SKM-1 (cell line): ENCODE data around the gene ELF4.
A peak's percentile ranks its signal among the peaks of the same experiment; 100 is the strongest.

Experiments
- DNase-seq: peaks from one replicate; lab custom pipeline; 2025; ENCODE audit not compliant: unreplicated experiment; lab: John Stamatoyannopoulos, UW

ELF4 gene

DNA sequence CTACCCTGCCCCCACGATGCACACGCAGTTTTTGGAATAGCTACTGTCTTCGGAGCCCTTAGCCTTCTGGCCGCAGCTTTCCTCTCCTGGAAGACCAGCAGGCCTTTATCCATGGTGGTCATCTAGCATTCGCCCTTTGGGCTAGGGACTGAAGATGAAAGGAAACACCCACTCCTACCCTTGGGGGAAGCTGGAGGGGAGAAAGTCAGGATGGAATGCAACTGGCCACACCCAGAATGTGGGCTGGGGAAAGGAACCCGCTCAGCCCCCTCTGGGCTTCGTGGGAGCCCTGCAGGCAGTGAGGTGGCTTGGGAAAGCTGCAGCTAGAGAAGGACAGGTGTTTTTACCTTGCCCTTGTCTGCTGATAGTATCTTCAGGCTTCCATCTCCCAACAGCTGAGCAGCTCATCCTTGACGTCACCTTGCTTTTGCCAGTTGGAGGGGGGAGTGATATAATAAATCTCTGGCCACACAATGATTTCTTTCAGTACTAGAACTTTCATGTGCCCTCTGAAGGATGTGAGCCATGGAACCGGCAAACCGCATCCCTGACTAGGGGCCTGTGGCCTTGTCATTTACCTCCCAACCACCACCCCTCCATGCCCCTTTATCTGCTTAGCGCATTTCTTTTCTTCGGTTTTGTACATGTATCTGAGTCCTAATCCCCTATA is 59.0 kb downstream of the ELF4 start:
- no peak for DNase-seq

DNA sequence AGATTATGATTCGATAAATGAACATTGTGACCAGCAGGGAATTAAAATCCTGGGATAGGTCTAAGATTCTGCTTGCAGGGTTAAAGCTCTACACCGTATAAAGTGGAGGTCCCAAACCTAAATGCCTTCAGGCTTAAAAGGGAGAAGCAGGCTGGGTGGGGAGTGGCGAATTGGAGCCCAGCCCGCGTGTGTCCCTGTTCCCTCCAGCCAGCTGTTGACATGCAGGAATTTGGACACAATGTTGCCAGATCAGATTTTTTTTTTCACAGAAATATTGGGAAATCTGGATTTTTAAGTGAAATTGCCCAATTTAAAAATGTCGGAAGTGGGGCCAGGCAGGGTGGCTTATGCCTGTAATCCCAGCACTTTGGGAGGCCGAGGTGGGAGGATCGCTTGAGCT is 60.5 kb downstream of the ELF4 start:
- DNase-seq = no peak

DNA sequence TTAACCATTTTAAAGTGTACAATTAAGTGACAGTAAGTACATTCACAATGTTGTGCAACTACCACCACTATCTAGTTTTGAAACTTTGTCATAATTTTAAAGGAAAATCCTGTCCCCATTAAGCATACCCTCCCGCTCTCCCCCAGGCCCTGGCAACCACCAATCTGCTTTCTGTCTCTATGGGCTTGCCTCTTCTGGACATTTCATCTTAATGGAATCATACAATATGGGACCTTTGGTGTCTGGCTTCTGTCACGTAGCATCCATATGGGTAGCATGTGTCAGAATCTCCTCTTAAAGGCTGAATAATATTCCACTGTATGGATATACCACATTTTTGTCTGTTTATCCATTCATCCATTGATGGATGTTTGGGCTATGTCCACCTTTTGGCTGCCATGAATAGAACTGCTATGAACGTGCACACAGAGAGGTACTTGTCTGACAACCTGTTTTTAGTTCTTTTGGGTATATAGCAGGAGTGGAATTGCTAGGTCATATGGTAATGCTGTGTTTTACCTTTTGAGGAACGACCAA is 61.5 kb downstream of the ELF4 start:
- DNase-seq = no peak

DNA sequence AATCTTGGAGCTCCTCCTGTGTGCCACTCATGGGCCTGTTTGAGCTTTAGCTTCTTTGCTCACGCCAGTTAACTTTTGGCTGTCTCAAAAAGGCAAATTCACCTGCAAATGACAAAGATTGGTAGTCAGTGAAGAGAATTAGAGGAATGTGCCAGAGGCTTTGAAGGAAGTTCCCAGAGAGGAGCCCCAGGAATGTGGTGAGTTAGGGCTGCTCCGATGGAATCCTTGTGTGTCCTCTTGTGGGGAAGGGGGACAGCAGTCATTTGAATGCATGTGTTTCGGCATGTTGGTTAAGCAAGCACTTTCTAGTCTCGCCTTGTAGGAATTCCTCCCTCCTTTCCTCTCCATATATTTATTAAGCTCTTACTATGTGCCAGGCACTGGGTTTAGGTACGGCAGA is 62.9 kb downstream of the ELF4 start:
- no peak for DNase-seq

DNA sequence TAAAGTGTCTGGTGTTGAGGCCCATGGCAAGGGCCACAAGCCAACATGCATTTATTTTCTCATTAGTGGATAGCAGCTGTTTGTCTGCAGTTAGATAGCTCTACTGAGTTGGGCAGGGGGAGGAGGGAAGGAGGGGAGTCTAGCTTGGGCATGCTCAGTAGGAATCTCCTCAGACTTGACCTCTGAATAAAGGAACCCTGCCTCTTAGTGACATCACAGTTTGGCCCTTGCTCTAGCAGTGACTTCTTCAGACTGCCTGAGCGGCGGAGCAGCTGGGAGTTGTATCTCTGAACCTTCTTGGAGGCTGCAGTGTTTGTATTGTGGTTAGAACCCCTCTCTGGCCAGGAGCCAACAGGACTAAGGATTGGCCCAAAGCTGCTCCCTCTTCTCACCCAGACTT is 70.5 kb downstream of the ELF4 start:
- no peak for DNase-seq

DNA sequence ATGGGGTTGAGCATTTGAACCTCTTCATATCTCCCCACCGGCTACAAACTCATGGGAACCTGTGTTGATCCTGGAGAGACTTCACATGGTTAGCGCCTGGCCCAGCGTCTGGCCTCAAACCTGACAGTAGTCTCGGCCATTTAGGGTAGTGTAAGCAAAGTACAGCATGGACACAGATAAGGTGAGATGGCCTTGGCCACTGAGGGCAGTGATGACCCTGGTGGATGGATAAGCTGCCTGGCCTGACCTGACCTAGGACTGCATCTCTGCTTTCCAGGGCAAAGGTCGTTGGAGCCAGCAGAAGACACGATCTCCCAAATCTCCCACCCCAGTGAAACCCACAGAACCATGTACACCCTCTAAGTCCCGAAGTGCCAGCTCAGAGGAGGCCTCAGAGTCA is 76.1 kb downstream of the ELF4 start:
- DNase-seq = no peak

DNA sequence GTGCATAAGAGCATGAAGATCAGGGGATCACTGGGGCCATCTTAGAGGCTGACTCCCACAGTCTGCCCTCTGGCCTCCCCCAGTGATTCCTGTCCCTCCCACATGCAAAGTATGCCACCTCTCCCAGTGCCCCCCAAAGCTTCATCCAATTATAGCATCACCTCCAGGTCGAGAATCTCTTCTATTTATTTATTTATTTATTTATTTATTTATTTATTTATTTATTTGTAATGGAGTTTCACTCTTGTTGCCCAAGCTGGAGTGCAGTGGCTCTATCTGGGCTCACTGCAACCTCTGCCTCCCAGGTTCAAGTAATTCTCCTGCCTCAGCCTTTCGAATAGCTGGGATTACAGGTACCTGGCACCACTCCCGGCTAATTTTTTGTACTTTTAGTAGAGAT is 77.7 kb downstream of the ELF4 start:
- no peak for DNase-seq

DNA sequence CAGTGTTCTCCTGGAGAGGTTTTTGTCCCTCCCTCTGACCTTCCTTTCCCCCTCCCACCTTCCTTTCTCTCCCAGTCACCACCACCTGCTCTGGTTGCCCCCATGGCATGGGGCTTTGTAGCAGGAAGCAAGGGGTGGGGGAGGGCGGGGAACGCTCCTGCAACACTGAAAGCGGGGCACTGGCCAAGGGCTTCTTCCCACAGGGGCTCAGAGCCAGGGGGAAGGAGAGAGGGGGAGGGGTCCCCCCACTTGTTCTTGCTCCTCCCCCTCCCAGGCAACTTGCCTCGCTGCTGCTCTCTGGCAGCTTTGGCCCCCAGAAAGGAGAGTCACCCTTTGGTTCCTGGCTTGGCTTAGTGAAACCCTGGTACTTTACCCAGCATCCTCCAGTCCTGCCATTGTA is 79.5 kb downstream of the ELF4 start:
- DNase-seq = no peak

DNA sequence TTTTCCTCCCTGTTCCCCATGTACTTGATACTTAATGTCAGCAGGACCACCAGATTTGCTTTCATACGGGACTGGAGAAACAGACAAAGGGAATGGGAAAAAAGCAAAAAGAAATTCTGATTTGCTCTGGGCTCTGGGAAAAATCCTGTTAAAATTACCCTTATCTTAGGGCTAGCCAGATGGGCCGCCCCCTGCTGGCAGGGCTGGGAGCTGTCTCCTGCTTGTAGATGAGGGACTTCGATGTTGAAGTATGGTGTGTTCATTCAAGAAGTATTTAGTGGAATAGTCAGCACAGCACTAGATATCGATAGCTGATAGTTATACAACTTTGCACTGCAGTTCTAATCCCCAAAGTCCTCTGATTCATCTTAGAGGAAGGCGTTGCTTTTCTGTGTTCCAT is 82.1 kb downstream of the ELF4 start:
- DNase-seq = no peak

DNA sequence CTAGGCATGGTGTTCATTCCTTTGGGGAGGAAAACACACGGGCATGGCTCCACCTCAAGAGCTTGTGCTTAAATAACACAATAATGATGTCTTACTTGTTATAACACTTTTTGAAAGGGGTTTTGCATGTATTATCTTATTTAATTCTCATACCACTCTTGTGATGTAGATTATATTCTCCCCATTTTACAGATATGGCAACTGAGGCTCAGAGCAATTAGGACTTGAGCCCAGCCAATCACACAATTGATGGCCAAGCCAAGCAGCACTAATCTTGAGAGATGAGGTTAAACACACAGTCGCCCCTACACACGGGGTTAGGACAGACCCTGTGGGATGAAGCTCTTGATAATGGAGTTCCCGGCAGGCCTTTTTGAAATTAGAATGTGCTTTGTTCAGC is 82.7 kb downstream of the ELF4 start:
- DNase-seq = no peak

DNA sequence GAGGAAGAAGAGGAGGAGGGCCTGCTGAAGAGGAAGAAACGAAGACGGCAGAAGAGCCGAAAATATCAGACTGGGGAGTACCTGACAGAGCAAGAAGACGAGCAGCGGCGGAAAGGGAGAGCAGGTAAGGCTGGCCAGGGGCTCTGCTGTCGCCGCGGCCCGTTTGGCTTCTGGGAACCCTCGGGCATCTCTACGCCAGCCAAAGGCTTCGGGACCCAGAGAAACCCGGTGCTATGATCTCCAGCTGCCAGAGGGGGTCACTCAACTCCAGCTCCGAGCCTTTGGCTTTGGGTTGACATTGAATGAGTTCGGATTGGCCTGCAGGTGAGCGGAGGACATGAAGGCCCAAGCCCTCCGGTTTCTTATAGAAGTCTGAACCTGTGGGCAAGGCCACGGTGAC is 85.0 kb downstream of the ELF4 start:
- DNase-seq = no peak

DNA sequence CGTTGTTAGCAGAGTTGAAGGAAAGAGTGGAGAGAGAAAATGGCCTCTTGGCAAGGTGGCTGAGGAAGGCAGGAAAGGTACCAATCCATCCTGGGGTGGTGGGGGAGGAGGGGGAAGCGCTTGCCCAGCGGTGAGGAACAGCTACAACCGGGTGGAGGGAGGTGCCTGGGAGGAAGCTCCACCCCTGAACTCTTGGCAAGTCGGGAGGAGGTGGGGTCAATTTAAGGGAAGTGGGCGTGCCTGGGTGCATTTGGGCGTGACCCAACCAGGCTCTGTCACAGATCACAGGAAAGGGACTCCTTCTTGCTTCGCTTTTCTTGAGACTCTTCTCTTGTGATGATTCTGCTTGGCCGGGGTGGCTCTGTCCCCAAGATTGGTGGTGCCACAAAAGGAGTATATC is 86.2 kb downstream of the ELF4 start:
- DNase-seq = peak; percentile 59

DNA sequence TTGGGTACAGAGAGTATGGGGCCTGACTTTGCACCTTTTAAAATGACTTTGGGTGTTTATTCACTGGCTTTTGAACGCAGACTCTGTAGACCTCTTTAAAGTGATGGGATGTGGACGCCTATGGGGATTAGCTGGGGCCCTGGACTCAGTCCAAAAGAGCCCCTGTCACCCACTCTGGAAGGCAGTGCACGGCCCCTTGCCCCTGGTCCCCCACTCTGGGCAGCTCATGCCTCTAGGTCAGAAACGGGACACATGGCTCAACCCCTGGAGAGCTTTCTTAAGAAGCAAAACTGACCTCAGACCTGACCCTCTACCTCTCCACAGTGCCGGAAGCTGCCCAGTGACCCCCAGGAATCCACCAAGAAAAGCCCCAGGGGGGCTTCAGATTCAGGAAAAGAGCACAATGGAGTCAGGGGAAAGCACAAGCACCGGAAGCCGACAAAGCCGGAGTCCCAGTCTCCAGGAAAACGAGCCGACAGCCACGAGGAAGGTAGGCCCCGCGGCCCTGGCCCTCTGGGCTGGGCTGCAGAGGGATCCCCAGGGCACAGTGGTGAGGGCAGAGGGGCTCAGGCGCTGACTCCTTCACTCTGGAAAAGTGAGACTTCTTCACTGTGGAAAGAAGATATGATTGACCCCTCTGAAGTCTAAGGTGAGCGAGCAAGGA is 89.5 kb downstream of the ELF4 start:
- DNase-seq = no peak

DNA sequence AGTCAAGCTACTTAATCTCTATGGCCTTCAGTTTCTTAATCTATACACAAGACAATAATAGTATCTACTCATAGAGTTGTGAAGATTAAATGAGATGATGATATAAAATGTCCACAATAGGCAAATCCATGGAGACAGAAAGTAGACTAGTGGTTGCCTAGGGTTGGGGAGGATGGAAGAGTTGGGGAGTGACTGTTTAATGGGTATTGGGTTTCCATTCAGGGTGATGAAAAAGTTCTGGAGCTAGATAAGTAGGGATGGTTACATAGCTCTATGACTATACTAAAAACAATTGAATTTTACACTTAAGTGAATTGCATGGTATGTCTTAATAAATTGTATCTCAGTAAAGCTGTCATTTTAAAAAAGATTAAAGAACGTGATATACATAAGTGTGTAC is 92.2 kb downstream of the ELF4 start:
- no peak for DNase-seq

DNA sequence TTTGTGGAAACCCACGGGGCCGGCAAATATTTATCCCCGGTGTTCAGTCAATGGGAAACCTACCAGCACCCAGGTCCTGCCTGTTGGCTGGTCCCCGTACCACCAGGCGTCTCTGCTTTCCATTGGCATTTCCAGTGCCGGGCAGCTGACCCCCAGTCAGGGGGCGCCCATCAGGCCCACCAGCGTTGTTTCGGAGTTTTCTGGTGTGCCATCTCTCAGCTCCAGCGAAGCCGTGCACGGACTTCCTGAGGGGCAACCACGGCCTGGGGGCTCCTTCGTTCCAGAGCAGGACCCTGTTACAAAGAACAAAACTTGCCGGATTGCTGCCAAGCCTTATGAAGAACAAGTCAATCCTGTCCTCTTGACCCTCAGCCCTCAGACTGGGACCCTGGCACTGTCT is 95.1 kb downstream of the ELF4 start:
- DNase-seq = no peak
